ENCODE results near the gene MED12L.

MED12L gene

GRCh38 chr3:151171145-151171757, 85.8 kb downstream of the MED12L start:
- peak in 1 of 58 donors; percentile 30 for DNase-seq

DNA sequence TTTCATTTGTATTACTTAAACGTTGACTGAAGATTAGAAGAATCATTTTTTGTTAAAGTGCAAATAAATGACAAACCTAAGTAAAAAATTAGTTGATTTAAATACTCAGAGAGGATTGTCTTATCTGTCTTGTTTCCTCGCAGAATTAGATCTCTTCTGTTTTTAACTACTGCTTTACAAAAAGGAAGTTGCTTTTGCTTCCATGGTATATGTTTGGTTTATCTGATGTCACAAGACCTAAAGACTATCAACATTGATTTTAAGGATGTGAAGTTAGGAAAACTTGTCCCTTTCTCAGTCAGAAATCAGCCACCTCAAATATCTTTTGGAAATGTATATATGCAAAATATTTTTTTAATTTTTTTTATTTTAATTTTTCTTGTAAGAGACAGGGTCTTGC, 88.9 kb downstream of the MED12L start:
- DNase-seq = no peak

DNA sequence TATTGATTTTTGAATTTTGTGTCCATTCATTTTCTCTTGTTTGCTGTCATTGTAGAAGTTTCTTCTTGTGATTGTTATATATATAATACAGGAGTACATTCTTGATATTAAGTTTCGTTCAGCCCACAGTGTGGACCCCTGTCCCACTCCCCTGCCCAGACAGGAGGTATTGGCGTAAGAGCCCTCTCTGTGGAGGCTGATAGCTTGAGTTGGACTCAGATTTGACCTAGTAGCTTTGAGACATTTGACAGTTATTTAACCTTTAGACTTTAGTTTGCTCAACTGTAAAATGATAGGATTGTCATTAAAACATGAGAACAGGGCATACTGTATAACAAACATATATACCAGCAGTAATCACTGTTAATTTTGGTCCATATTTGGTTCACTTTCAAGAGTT, 90.5 kb downstream of the MED12L start:
- no peak for DNase-seq

- DNase-seq = no peak
Measured at GRCh38 chr3:151178208-151178845, 92.9 kb downstream of the MED12L start.

GRCh38 chr3:151182349-151183079, 97.0 kb downstream of the MED12L start:
- no peak for DNase-seq

DNA sequence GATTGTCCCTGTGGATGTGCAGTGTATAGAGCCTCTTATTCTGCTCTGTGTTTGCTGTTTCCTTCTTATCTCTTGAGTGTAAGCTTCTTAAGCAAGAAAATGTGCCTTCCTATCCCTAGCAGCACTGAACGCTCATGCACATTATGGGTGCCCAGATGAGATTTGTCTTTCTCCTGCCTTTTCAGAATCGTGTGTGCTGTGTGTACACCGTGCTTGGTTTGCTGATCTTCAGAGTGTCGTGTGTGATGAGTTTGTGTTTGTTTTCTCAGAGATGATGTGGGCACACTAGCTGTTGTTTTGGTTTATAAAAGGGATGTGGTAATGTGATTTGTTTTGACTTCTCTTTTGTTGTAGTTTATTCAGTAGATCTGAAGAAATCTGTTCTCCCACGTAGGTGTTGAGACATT, 97.8 kb downstream of the MED12L start:
- no peak for DNase-seq

DNA sequence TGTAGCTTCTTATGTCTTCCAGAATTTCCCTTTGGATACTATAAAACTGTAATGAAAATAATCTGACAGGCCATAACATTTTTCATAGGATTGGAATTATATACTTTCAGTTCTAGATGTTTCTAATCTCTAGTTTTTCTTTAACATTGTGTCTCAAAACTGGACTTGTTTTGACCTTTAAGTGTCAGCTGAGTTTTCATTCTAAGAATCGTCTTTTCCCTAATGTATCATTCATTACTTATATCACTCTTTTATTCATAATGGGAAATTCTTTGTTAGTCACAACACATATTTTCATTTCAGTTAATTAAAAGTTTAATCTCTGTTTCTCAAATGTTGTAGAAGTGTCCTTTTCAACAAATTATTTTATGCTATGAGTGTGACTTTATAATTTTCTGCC, 105.6 kb downstream of the MED12L start:
- DNase-seq = no peak

DNA sequence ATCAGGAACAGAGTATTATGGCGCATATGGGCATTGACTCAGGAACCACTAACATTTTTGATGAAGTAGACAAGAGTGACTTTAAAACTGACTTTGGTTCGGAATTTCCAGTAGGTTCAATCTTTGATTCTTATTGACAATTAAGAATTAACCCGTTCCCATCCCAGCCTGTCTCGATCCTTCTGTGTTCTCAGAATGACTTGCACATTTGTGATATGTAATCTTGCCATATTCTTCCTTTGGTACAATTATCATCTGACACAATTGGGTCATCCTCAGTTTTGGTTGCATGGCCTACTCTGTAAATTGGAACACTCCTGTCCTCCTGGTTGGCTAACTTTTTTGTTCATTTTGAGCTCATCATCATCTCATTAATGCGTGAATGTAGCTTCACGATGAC, 107.1 kb downstream of the MED12L start:
- no peak for DNase-seq

GRCh38 chr3:151195826-151196225, 110.4 kb downstream of the MED12L start:
- no peak for DNase-seq

- DNase-seq = no peak
Measured at GRCh38 chr3:151196434-151196833, 111.0 kb downstream of the MED12L start.

DNA sequence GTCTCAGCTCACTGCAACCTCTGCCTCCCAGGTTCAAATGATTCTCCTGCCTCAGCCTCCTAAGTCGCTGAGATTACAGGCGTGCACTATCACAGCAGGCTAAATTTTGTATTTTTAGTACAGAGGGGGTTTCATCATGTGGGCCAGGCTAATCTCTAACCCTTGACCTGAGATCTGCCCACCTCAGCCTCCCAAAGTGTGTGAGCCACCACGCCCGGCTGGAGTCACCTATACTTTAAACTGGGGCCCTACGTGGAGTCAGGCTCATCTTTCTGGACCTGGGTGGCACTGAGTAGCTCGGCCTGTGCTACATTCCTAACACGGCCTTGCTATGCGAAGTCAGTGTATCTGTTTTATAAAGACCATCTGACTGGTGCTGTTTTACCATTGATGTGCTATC, 111.8 kb downstream of the MED12L start:
- DNase-seq = no peak

DNA sequence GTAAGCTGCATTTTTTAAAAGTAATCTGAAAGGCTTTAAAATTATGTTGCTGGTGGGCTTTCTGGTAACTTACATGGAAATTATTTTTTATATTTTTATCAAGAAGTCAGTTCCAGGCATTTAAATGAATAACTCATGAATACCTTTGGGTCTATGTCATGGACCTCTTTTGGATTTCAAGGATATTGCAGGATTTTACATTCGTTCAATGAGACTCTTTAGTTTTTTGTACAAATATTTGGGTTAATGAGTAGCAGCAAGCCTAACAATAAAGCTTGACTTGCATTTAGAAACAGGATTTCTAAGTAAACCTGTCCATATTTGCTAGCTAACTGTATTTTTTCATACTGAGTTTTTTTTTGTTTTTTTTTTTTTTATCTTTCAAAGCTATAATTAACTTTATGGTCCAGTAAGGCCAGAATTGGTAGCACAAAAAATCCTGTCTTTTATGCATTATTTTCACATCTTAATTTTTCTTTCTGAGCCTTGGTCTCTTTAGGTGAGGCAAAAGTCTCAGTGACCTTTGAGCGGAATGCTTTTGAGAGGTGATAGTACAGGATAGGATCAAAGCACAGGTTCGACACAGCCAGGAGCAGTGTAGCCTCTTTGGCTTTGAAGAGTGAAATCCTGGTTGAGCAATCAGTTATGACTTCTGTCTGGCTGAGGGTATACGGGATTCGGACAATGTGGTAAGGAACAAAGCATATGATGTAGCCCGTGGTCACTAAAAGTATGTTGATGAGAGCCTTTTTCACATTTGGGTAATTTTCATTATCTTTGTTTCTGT, 112.7 kb downstream of the MED12L start:
- DNase-seq = no peak

GRCh38 chr3:151198849-151199248, 113.4 kb downstream of the MED12L start:
- DNase-seq = no peak

- DNase-seq = no peak
Measured at GRCh38 chr3:151199554-151200438, 114.3 kb downstream of the MED12L start.

GRCh38 chr3:151200586-151200985, 115.1 kb downstream of the MED12L start:
- no peak for DNase-seq

- no peak for DNase-seq
Measured at GRCh38 chr3:151201051-151201730, 115.7 kb downstream of the MED12L start.

GRCh38 chr3:151203051-151203420, 117.6 kb downstream of the MED12L start, which contains the start of gene GPR171:
GPR171 (minus strand) TSS chr3:151203216; CDS start chr3:151199386, 3,830 bp downstream.
- DNase-seq = no peak

DNA sequence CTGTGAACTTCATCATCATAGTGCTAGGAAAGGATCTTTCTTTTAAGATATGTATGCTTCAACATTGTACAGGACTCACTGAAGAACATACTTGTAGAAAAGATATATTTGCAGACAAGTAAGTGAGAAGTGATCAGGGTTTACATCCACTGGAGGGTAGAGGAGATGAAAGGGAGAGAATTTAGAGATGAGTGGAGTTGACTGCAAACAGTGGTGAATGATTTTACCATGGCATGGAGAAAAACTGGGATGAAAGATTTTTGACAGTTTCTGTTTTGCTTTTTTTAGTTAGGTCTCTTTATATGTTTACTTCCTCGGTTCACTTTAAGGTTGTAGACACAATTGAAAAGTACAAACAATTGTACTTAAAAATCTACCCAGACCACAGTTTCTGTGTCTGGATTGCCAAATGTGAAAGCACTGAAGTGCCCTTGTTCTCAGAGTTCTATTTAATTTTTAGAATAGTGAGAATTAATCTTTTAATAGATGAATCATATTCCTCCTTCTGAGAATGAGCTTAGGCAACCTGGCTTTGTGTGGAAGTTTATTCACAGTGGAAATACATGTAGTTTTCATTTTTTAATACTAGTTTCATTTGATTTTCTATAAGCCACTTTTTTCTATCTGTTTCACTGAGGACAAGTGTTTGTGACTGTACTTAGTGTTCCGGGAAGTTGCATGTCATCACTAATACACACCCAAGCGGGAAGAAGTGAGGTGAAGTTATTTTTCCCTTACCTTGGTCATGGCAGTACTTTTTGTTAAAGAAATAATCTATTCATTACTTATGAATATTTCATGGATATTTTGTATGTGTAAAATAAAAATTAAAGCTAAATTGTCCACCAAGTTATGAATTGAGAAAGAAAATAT, 119.3 kb downstream of the MED12L start:
- no peak for DNase-seq

- no peak for DNase-seq
Measured at GRCh38 chr3:151205482-151205881, 120.0 kb downstream of the MED12L start.

Measured in anterior cingulate cortex (tissue), 58 donors.